Activated CD4-positive, alpha-beta T cell treated with anti-CD3 and anti-CD28 coated beads for 36 hours (primary cell): ENCODE data around the gene ATG2B. TPM values are rescaled to one million over a fixed set of nuclear protein-coding genes. Genes with fewer than 3 reads are reported as not detected.
A peak's percentile ranks its signal among the peaks of the same experiment; 100 is the strongest.

Source experiments
- ATAC-seq: fragments of 200-7000 bp; cut with Tn5 transposase; one replicate; pipeline ENCODE4 v1.10.0; 2021; ENCODE audit warnings: mild to moderate bottlenecking, moderate library complexity
- CTCF ChIA-PET: fragments of 350-600 bp; sonication (Branson Sonifier 250); formaldehyde crosslinking; loops from one replicate; lab custom pipeline; 2021; ENCODE audit warnings: antibody characterized with exemption; lab: Charles Lee
- POLR2A ChIA-PET: fragments of 350-600 bp; sonication (Branson Sonifier 250); formaldehyde crosslinking; loops from one replicate; lab custom pipeline; 2021; ENCODE audit warnings: antibody characterized with exemption, inconsistent platforms; lab: Charles Lee
- DNase-seq: peaks from one replicate; pipeline ENCODE4 v3.0.0-alpha.2; 2020
- H3K27ac Mint-ChIP-seq: one replicate; pipeline ENCODE4 v1.8.0; 2021; ENCODE audit warnings: mixed read lengths
- H3K27me3 Mint-ChIP-seq: one replicate; pipeline ENCODE4 v1.8.0; 2021; ENCODE audit warnings: mixed read lengths
- H3K36me3 Mint-ChIP-seq: one replicate; pipeline ENCODE4 v1.8.0; 2021; ENCODE audit warnings: low read depth, mixed read lengths
- H3K4me1 Mint-ChIP-seq: one replicate; pipeline ENCODE4 v1.8.0; 2021; ENCODE audit warnings: mixed read lengths
- H3K4me3 Mint-ChIP-seq: one replicate; pipeline ENCODE4 v1.8.0; 2021; ENCODE audit warnings: mild to moderate bottlenecking, moderate library complexity, mixed read lengths
- H3K9me3 Mint-ChIP-seq: one replicate; pipeline ENCODE4 v1.8.0; 2021; ENCODE audit warnings: low read depth, mixed read lengths
- intact Hi-C, 2 experiments: fragments of 100-400 bp; cut with DNase I in 1 of 2; cut with micrococcal nuclease in 1 of 2; formaldehyde crosslinking; loops; one replicate each; pipeline versions ENCODE4 v1.14.2 to v1.15.1; 2022 to 2024; cut with DNase I, micrococcal nuclease
- total RNA-seq, 2 experiments: library from RNA; stranded (reverse); gene quantifications; one replicate each; pipeline ENCODE4 v1.2.3, GENCODE V29; 2021

The ATG2B gene
- total RNA-seq, 2 experiments from 2014 or later = 13.5 to 17.6 TPM

DNA sequence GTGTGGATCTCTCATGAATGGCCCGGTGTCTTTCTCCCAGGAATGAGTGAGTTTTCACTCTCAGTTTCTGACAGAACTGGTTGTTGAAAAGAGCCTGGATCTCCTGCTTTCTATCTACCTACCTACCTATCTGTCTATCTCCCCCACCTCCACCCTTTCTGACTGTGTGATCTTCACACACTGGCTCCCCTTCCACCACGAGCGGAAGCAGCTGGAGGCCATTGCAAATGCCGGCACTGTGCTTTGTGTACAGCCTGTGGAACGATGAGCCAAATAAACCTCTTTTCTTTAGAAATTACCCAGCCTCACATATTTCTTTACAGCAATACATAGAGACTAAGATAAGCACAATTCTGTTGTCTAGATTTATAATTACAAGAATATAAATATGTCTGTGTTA, 7.4 kb upstream of the ATG2B start:
- DNase-seq (no peak), ATAC-seq (no peak)
- no peaks in the 10 kb centered on the region for H3K9me3 Mint-ChIP-seq
- CTCF ChIA-PET = interaction anchor here (1.2 to 1.3 kb wide), 2 partner anchors 19 to 55 kb away, joined by 3 to 4 read pairs; no protein-coding TSS in a partner anchor
- POLR2A ChIA-PET = no interaction called here
- peaks cover 18% of the 10 kb centered on the region for H3K4me1 Mint-ChIP-seq
- no peak overlapping the region for H3K27ac Mint-ChIP-seq
- no peaks in the 10 kb centered on the region for H3K27me3 Mint-ChIP-seq
- H3K36me3 Mint-ChIP-seq = peaks cover 21% of the 10 kb centered on the region
- no peak overlapping the region for H3K4me3 Mint-ChIP-seq
- intact Hi-C loops = no loop called here

DNA sequence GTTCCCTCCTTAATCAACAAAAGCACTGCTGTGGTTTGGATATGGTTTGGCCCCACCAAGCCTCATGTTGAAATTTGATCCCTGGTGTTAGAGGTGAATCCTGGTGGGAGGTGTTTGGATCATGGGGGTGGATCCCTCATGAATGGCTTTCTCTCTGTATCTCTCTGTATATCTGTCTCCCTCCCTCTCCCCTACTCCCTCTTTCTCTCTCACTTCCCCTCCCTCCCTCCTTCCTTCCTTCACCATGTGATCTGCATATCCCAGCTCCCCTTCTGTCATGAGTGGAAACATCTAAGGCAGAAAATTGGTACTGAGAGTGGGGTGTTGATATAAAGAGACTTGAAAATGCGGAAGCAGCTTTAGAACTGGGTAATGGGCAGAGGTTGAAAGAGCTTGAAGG, 5.4 kb upstream of the ATG2B start:
- Mint-ChIP-seq H3K4me1 (peaks cover 31% of the 10 kb centered on the region), H3K27me3 (no peaks in the 10 kb centered on the region), H3K27ac (no peak overlapping the region), H3K9me3 (no peaks in the 10 kb centered on the region), H3K36me3 (peaks cover 17% of the 10 kb centered on the region), H3K4me3 (no peak overlapping the region)
- ATAC-seq (no peak), DNase-seq (no peak)
- CTCF ChIA-PET = interaction anchor here (1.2 to 1.5 kb wide), 2 partner anchors 12 to 13 kb away, joined by 4 to 5 read pairs; no protein-coding TSS in a partner anchor
- intact Hi-C loops = no loop called here
- POLR2A ChIA-PET = no interaction called here

DNA sequence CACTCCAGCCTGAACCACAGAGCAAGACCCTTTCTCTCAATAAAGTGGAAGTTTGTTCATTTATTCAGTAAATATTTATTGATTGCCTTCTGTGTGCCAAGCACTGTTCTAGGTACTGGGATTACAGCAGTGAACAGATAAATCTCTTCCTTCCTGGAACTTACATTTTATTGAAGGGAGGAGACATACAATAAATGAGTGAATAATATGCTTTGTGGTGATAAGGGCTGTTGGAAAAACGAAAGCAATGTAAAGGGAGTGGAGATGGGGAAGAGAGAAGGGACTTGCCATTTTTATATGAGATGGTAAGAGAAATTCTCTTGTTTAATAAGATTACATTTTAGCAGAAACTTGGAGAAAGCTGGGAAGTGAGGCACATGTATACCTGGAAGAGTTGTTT, 1.8 kb upstream of the ATG2B start:
- POLR2A ChIA-PET = no interaction called here
- peaks cover 16% of the 10 kb centered on the region for H3K36me3 Mint-ChIP-seq
- CTCF ChIA-PET = no interaction called here
- DNase-seq (no peak), ATAC-seq (no peak)
- peak overlapping the region; percentile 86 for H3K4me3 Mint-ChIP-seq
- no peaks in the 10 kb centered on the region for H3K27me3 Mint-ChIP-seq
- H3K9me3 Mint-ChIP-seq = no peaks in the 10 kb centered on the region
- H3K4me1 Mint-ChIP-seq = peaks cover 49% of the 10 kb centered on the region
- no peak overlapping the region for H3K27ac Mint-ChIP-seq
- intact Hi-C loops = loop anchor here in 1 of 2 experiments (5.0 kb wide), 1 partner anchor 848 kb away; the partner anchor contains the start of gene SYNE3

DNA sequence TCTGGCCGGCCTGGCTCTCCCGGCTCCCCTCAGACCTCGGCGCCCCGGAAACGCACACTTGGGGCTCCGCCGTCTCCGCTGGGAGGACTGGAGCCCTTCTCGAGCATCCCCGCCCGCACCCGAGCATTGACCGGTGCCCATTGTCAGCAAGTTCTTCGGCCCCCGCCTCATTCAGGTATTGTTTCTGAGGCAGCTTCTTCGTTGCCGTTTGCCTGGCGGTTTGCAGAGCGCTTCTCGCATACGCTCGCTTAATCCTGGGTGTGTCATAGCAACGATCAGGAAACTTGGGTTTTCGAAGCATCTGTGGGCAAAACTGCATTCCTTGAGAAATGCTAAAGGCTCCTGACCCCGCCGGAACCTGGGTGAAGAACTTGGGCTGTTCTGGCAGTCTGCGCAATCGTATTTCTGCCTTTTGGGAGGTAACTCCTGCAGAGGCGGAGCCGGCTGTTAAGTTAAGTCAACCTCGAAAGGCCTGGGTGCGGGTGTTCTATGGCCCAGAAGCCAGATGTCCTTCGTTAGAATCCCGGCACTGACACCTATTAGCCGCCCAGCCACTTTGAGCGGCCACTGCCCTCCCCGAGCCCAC, 703 bp upstream of the ATG2B start:
- no peaks in the 10 kb centered on the region for H3K9me3 Mint-ChIP-seq
- H3K4me3 Mint-ChIP-seq = peak overlapping the region; percentile 86
- intact Hi-C loops = loop anchor here (1.0 to 5.0 kb wide), 8 partner anchors 27 to 1207 kb away; partner anchors contain the start of genes PAPOLA (in 2 of the 2), C14orf132 (in 1 of the 2), DICER1 (in 1 of the 2) and SYNE3 (in 1 of the 2)
- peaks cover 12% of the 10 kb centered on the region for H3K36me3 Mint-ChIP-seq
- H3K4me1 Mint-ChIP-seq = peaks cover 58% of the 10 kb centered on the region
- CTCF ChIA-PET = no interaction called here
- ATAC-seq (peak; percentile 7), DNase-seq (peak; percentile 59)
- POLR2A ChIA-PET = no interaction called here
- H3K27ac Mint-ChIP-seq = peak overlapping the region; percentile 75
- H3K27me3 Mint-ChIP-seq = no peaks in the 10 kb centered on the region

DNA sequence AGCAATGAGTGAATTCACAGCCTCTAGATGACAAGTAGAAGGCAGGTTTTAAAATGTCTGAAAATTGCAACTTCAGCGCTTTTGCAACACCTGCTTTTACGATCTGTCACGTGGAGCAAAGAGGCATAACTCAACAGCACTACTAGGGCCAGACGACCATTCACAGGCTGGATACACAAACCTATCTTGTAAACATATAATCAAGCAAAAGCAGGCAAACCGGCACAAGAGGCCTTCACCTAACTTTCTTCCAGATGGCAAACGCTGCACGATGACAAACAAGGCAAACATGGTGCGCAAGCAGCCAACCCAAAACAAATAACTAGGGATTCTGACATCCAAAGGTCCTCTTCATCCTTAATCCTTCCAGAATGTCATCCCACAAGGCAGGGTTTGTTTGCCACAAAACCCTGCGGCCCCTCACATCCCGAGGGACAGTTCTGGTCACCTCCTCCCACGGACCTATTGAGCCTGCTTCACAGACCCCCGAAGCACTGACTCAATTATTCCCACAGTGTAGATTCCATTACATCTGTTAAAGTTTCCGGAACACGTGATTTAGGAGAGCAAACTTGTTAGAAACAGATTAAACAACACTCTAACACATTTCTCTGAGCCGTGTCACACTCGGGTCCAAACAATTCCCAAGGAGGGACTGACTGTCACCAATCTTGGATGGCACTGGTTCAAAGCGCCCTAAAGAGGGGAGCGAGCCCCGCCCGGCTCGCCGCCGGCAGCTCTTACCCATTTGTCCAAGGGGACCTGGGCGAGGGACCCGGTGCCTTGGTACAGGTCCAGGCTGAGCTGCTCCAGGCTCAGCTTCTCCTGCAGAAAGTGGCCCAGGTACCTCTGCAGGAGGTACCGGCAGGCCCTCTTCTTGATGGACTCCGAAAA, 823 bp downstream of the ATG2B start:
- ATAC-seq (peak; percentile 62), DNase-seq (peak; percentile 70)
- ChIA-PET CTCF (no interaction called here), POLR2A (no interaction called here)
- peaks cover 54% of the 10 kb centered on the region for H3K4me1 Mint-ChIP-seq
- intact Hi-C loops = loop anchor here in 1 of 2 experiments (2.0 to 5.0 kb wide), 2 partner anchors 845 to 1206 kb away; partner anchors contain the start of genes DICER1 and SYNE3
- H3K27me3 Mint-ChIP-seq = no peaks in the 10 kb centered on the region
- peak overlapping the region; percentile 90 for H3K27ac Mint-ChIP-seq
- no peaks in the 10 kb centered on the region for H3K9me3 Mint-ChIP-seq
- peaks cover 12% of the 10 kb centered on the region for H3K36me3 Mint-ChIP-seq
- H3K4me3 Mint-ChIP-seq = peak overlapping the region; percentile 86

DNA sequence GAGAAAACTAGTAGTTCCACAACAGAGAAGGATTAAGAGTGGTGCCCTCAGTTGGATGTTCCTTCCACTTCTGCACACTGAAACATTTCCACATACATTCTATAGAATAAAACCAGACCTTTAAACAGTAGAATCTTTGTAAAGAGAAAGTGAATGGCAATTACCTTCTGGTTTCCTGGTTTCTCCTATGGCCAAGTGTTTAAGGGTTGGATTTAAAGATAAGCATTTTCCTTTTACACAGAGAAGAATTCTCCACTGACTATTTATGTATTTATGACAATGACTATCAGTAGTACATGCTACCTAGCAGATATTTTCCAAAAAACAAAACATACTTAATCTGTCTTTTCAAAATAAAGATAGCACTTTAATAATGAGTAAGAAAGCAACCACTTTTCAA, 3.2 kb downstream of the ATG2B start:
- DNase-seq (no peak), ATAC-seq (no peak)
- intact Hi-C loops = loop anchor here in 1 of 2 experiments (5.0 kb wide), 1 partner anchor 843 kb away; the partner anchor contains the start of gene SYNE3
- CTCF ChIA-PET = interaction anchor here (0.7 kb wide), 1 partner anchor 1219 kb away, joined by 4 read pairs; no protein-coding TSS in a partner anchor
- no peaks in the 10 kb centered on the region for H3K9me3 Mint-ChIP-seq
- POLR2A ChIA-PET = no interaction called here
- no peaks in the 10 kb centered on the region for H3K27me3 Mint-ChIP-seq
- no peak overlapping the region for H3K4me3 Mint-ChIP-seq
- peaks cover 54% of the 10 kb centered on the region for H3K4me1 Mint-ChIP-seq
- no peak overlapping the region for H3K27ac Mint-ChIP-seq
- H3K36me3 Mint-ChIP-seq = peaks cover 15% of the 10 kb centered on the region

DNA sequence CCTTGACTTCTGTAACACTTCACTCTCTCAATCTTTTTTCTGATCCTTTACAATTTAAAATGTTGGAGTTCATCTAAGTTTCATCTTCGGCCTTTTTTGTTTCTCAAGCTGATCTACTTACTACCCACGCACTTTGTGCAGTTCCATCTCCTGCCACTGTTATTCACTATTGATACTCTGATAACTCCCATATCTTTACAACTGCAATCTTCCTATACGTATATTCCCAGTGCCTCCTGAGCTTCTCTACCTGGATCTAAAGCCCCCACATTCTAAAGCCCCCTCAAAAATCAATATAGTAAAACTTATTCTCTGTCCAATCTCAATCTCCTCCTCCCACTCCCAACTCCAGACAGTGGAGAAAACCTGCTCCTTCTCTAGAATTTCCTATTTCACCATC, 5.9 kb downstream of the ATG2B start:
- no peaks in the 10 kb centered on the region for H3K9me3 Mint-ChIP-seq
- peak; percentile 13 for DNase-seq
- ChIA-PET POLR2A (no interaction called here), CTCF (interaction anchor here (1.1 kb wide), 1 partner anchor 10 kb away, joined by 4 read pairs; no protein-coding TSS in a partner anchor)
- no peaks in the 10 kb centered on the region for H3K27me3 Mint-ChIP-seq
- peaks cover 19% of the 10 kb centered on the region for H3K36me3 Mint-ChIP-seq
- no peak overlapping the region for H3K4me3 Mint-ChIP-seq
- intact Hi-C loops = no loop called here
- peaks cover 44% of the 10 kb centered on the region for H3K4me1 Mint-ChIP-seq
- H3K27ac Mint-ChIP-seq = no peak overlapping the region
- no peak for ATAC-seq

DNA sequence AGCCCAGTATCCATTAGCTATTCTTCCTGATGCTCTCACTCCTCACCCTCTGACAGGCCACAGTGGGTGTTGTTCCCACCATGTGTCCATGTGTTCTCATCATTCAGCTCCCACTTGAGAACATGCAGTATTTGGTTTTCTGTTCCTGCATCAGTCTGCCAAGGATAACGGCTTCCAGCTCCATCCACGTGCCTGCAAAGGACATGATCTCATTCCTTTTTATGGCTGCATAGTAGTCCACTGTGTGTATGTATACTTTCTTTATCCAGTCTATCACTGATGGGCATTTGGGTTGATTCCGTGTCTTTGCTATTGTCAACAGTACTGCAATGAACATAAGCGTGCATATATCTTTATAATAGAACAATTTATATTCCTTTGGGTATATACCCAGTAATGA, 8.9 kb downstream of the ATG2B start:
- peaks cover 27% of the 10 kb centered on the region for H3K4me1 Mint-ChIP-seq
- peaks cover 15% of the 10 kb centered on the region for H3K36me3 Mint-ChIP-seq
- no peak for ATAC-seq
- intact Hi-C loops = no loop called here
- H3K4me3 Mint-ChIP-seq = no peak overlapping the region
- ChIA-PET POLR2A (no interaction called here), CTCF (no interaction called here)
- H3K9me3 Mint-ChIP-seq = no peaks in the 10 kb centered on the region
- H3K27me3 Mint-ChIP-seq = no peaks in the 10 kb centered on the region
- H3K27ac Mint-ChIP-seq = no peak overlapping the region
- DNase-seq = no peak

DNA sequence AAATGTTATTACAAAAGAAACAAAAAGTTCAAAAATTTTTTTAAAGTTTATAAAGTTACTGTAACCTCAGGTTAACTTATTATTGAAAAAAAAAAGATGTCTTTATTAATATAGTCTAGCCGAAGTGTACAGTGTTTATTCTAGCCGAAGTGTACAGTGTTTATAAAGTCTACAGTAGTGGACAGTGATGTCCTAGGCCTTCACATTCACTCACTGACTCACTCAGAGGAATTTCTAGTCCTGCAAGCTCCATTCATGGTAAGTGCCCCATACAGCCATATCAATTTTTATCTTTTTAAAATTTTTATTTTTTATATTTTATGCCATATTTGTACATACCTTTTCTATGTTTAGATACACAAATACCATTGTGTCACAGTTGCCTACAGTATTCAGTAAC, 10.4 kb downstream of the ATG2B start:
- H3K9me3 Mint-ChIP-seq = no peaks in the 10 kb centered on the region
- no peaks in the 10 kb centered on the region for H3K27me3 Mint-ChIP-seq
- peaks cover 26% of the 10 kb centered on the region for H3K4me1 Mint-ChIP-seq
- ATAC-seq (no peak), DNase-seq (no peak)
- CTCF ChIA-PET = no interaction called here
- POLR2A ChIA-PET = no interaction called here
- peaks cover 10% of the 10 kb centered on the region for H3K36me3 Mint-ChIP-seq
- intact Hi-C loops = no loop called here
- H3K27ac Mint-ChIP-seq = no peak overlapping the region
- H3K4me3 Mint-ChIP-seq = no peak overlapping the region

DNA sequence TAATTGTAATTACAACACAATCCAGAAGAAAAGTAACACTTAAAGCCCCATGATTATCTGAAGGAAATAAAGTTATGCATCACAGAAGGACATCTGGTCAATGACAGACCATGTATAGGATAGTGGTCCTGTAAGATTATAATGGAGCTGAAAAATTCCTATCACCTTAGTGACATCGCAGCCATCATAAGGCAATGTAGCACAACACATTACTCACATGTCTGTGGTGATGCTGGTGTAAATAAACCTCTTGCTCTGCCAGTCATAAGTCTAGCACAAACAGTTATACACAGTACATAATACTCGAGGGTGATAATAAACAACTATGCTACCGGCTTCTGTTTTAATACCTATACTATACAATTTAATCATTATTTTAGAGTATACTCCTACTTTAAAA, 11.2 kb downstream of the ATG2B start:
- POLR2A ChIA-PET = no interaction called here
- intact Hi-C loops = no loop called here
- ATAC-seq (no peak), DNase-seq (no peak)
- Mint-ChIP-seq H3K4me3 (no peak overlapping the region), H3K36me3 (peaks cover 10% of the 10 kb centered on the region), H3K9me3 (no peaks in the 10 kb centered on the region), H3K27ac (no peak overlapping the region), H3K27me3 (no peaks in the 10 kb centered on the region), H3K4me1 (peaks cover 19% of the 10 kb centered on the region)
- CTCF ChIA-PET = no interaction called here

DNA sequence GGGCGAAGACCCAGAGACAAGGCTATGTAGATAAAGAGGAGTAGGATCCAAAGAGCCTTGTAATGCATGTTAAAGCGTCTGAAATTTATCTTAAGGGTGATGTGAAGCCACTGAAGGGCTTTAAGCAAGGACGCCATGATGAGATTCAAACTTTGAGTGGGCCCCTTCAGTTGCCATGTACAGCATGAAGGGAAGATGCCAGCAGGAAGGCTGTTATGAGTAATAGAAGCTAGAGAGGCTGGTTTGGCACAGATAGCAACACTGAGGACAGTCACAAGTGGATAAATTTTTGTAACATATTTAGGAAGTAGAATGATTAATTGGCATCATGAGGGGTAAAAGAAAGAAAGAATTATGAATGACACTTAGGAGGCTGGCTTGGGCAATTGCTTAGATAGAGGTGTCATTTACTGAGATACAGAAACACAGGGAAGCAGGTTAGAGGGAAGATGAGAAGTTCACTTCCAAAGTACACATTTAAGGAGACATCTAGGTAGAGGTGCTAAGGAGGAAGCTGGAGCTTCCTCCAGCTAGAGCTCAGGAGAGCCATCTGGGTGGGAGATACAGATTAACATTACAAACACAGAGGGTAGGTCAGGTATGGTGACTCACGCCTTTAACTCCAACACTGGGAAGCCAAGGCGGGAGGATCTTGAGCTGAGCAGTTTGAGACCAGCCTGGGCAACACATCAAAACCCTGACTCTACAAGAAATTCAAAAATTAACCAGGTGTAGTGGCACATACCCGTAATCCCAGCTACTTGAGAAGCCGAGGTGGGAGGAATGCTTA, 13.7 kb downstream of the ATG2B start:
- DNase-seq = no peak
- Mint-ChIP-seq H3K9me3 (no peaks in the 10 kb centered on the region), H3K27ac (peak overlapping the region; percentile 43), H3K27me3 (no peaks in the 10 kb centered on the region), H3K36me3 (peaks cover 5% of the 10 kb centered on the region), H3K4me1 (peaks cover 13% of the 10 kb centered on the region), H3K4me3 (no peak overlapping the region)
- ChIA-PET CTCF (interaction anchor here (0.7 to 1.1 kb wide), 4 partner anchors 8 to 61 kb away, joined by 3 to 4 read pairs (median 3); no protein-coding TSS in a partner anchor), POLR2A (no interaction called here)
- ATAC-seq = peak; percentile 94
- intact Hi-C loops = no loop called here
